Measurements from ENCODE around the gene BCAS1. TPM values are rescaled to one million over a fixed set of nuclear protein-coding genes. Genes with fewer than 3 reads are reported as not detected.

BCAS1 gene
- total RNA-seq, 1 donor from 2014 or later = not detected

GRCh38 chr20:53898556-53898931 lies 171.8 kb downstream of the BCAS1 start:
- FAIRE-seq = no peak
- no peak for DNase-seq (ENCODE audit: low read depth)
- H3K36me3 ChIP-seq (ENCODE audit: control insufficient read depth, insufficient read depth, low read length) = no peaks in the 10 kb centered on the region
- H3K4me3 ChIP-seq (ENCODE audit: low read depth, low read length) = no peak overlapping the region
- H3K27me3 ChIP-seq (ENCODE audit: control insufficient read depth, insufficient read depth, low read length) = no peaks in the 10 kb centered on the region
- TF ChIP-seq CTCF (IDR thresholded peaks at IDR 0.05; ENCODE audit: insufficient read depth, low read length, severe bottlenecking) = no peak

GRCh38 chr20:53897884-53898555 lies 172.4 kb downstream of the BCAS1 start:
- no peak for TF ChIP-seq CTCF (IDR thresholded peaks at IDR 0.05; ENCODE audit: insufficient read depth, low read length, severe bottlenecking)
- Histone ChIP-seq H3K36me3 (ENCODE audit: control insufficient read depth, insufficient read depth, low read length) (no peaks in the 10 kb centered on the region), H3K27me3 (ENCODE audit: control insufficient read depth, insufficient read depth, low read length) (no peaks in the 10 kb centered on the region), H3K4me3 (ENCODE audit: low read depth, low read length) (no peak overlapping the region)
- DNase-seq (ENCODE audit: low read depth) = no peak
- no peak for FAIRE-seq

- FAIRE-seq (no peak), DNase-seq (ENCODE audit: low read depth) (no peak)
- no peak for TF ChIP-seq CTCF (IDR thresholded peaks at IDR 0.05; ENCODE audit: insufficient read depth, low read length, severe bottlenecking)
- no peaks in the 10 kb centered on the region for H3K27me3 ChIP-seq (ENCODE audit: control insufficient read depth, insufficient read depth, low read length)
- H3K4me3 ChIP-seq (ENCODE audit: low read depth, low read length) = no peak overlapping the region
- H3K36me3 ChIP-seq (ENCODE audit: control insufficient read depth, insufficient read depth, low read length) = no peaks in the 10 kb centered on the region
Measured at GRCh38 chr20:53896647-53897046, 173.7 kb downstream of the BCAS1 start.

- no peak for DNase-seq (ENCODE audit: low read depth)
- no peaks in the 10 kb centered on the region for H3K36me3 ChIP-seq (ENCODE audit: control insufficient read depth, insufficient read depth, low read length)
- H3K27me3 ChIP-seq (ENCODE audit: control insufficient read depth, insufficient read depth, low read length) = no peaks in the 10 kb centered on the region
- no peak for TF ChIP-seq CTCF (IDR thresholded peaks at IDR 0.05; ENCODE audit: insufficient read depth, low read length, severe bottlenecking)
- FAIRE-seq = no peak
- no peak overlapping the region for H3K4me3 ChIP-seq (ENCODE audit: low read depth, low read length)
Measured at GRCh38 chr20:53896041-53896440, 174.4 kb downstream of the BCAS1 start.

GRCh38 chr20:53895385-53895755 lies 175.0 kb downstream of the BCAS1 start:
- Histone ChIP-seq H3K4me3 (ENCODE audit: low read depth, low read length) (no peak overlapping the region), H3K27me3 (ENCODE audit: control insufficient read depth, insufficient read depth, low read length) (no peaks in the 10 kb centered on the region), H3K36me3 (ENCODE audit: control insufficient read depth, insufficient read depth, low read length) (no peaks in the 10 kb centered on the region)
- DNase-seq (ENCODE audit: low read depth) (no peak), FAIRE-seq (no peak)
- no peak for TF ChIP-seq CTCF (IDR thresholded peaks at IDR 0.05; ENCODE audit: insufficient read depth, low read length, severe bottlenecking)

Measured in bronchial epithelial cell (primary cell).